SK-N-SH (cell line): ENCODE data around the gene NUDT19. TPM values are rescaled to one million over a fixed set of nuclear protein-coding genes. Genes with fewer than 3 reads are reported as not detected.

ENCODE experiments used
- CTCF ChIA-PET: fragments of 300-600, 350-600 bp; formaldehyde crosslinking; extraction: SDS; loops from one replicate; lab custom pipeline; 2021; lab: Yijun Ruan, JAX
- POLR2A ChIA-PET: fragments of 350-600 bp; sonication (Branson Sonifier 250); formaldehyde crosslinking; extraction: SDS; loops from one replicate; lab custom pipeline; 2020; ENCODE audit warnings: antibody characterized with exemption, inconsistent platforms; lab: Yijun Ruan, JAX
- DNase-seq: peaks from one replicate; pipeline ENCODE4 v3.0.0; 2012
- H2AFZ ChIP-seq: fragments of 200-600 bp; sonication (generic); 2 replicates; pipeline ENCODE4 v1.8.1; 2016; ENCODE audit warnings: antibody characterized with exemption, mild to moderate bottlenecking, low read depth
- H3F3A ChIP-seq: fragments of 200-600 bp; sonication (generic); replicated peaks from 2 replicates; pipeline ENCODE3; 2016; ENCODE audit warnings: antibody characterized with exemption, mild to moderate bottlenecking; ENCODE audit not compliant: insufficient read depth
- H3K27ac ChIP-seq, 2 experiments: fragments of 200-500 bp in 1 of 2; fragments of 200-600 bp in 1 of 2; sonication (Bioruptor generic) in 1 of 2; sonication (generic), shearing (Covaris generic) in 1 of 2; 2 replicates each; pipeline versions ENCODE4 v1.5.1 to v1.6.1; 2014 to 2016; ENCODE audit warnings: low read depth in 2 of 2, inconsistent platforms in 1 of 2, low read length in 1 of 2, mild to moderate bottlenecking in 1 of 2, mixed read lengths in 1 of 2
- H3K27me3 ChIP-seq: fragments of 200-600 bp; sonication (generic), shearing (Covaris generic); 2 replicates; pipeline ENCODE4 v1.6.1; 2016; ENCODE audit warnings: mixed run types; ENCODE audit not compliant: insufficient read depth
- H3K36me3 ChIP-seq, 2 experiments: fragments of 200-500 bp in 1 of 2; fragments of 200-600 bp in 1 of 2; sonication (Bioruptor generic) in 1 of 2; sonication (generic) in 1 of 2; replicated peaks in 1 of 2; 2 replicates each; pipeline versions ENCODE3 to v1.5.1; 2014 to 2016; ENCODE audit warnings: low read length in 1 of 2, mild to moderate bottlenecking in 1 of 2; ENCODE audit not compliant: insufficient read depth in 2 of 2, control insufficient read depth in 1 of 2
- H3K4me1 ChIP-seq, 2 experiments: fragments of 200-500 bp in 1 of 2; fragments of 200-600 bp in 1 of 2; sonication (Bioruptor generic) in 1 of 2; sonication (generic), shearing (Covaris generic) in 1 of 2; 2 replicates each; pipeline versions ENCODE4 v1.5.1 to v1.6.1; 2014 to 2016; ENCODE audit warnings: low read depth in 1 of 2, low read length in 1 of 2, mixed run types in 1 of 2; ENCODE audit not compliant: insufficient read depth in 2 of 2, control insufficient read depth in 1 of 2
- H3K4me2 ChIP-seq: fragments of 200-600 bp; sonication (generic), shearing (Covaris generic); 2 replicates; pipeline ENCODE4 v1.6.1; 2017; ENCODE audit warnings: mixed run types
- H3K4me3 ChIP-seq, 2 experiments: fragments of 200-500 bp in 1 of 2; fragments of 200-600 bp in 1 of 2; sonication (Bioruptor generic) in 1 of 2; sonication (generic), shearing (Covaris generic) in 1 of 2; 2 replicates each; pipeline versions ENCODE4 v1.5.1 to v1.8.1; 2014 to 2016; ENCODE audit warnings: low read depth in 2 of 2, inconsistent platforms in 1 of 2, low read length in 1 of 2, mild to moderate bottlenecking in 1 of 2, mixed read lengths in 1 of 2, moderate library complexity in 1 of 2
- H3K79me2 ChIP-seq: fragments of 200-600 bp; sonication (generic); 2 replicates; pipeline ENCODE4 v1.8.1; 2017; ENCODE audit warnings: mild to moderate bottlenecking; ENCODE audit not compliant: insufficient read depth
- H3K9ac ChIP-seq: fragments of 200-600 bp; sonication (generic); 2 replicates; pipeline ENCODE4 v1.6.1; 2017; ENCODE audit warnings: mixed run types
- H3K9me2 ChIP-seq: fragments of 200-600 bp; sonication (generic); 2 replicates; pipeline ENCODE4 v1.6.1; 2017; ENCODE audit warnings: mixed run types
- H3K9me3 ChIP-seq: fragments of 200-600 bp; sonication (generic); 2 replicates; pipeline ENCODE4 v1.6.1; 2017; ENCODE audit warnings: mixed run types, mild to moderate bottlenecking, moderate library complexity
- H4K20me1 ChIP-seq: fragments of 200-600 bp; sonication (generic); 2 replicates; pipeline ENCODE4 v1.6.1; 2017; ENCODE audit warnings: mild to moderate bottlenecking, mixed run types; ENCODE audit not compliant: insufficient read depth
- CHD2 ChIP-seq: fragments of 150-350 bp; IDR thresholded peaks from 2 replicates; pipeline ENCODE4 v1.6.1; 2018; ENCODE audit warnings: low read length; ENCODE audit not compliant: partially characterized antibody
- ELF1 ChIP-seq: IDR thresholded peaks from 2 replicates; pipeline ENCODE4 v1.4.0; 2012
- EP300 ChIP-seq, 2 experiments: IDR thresholded peaks; 2 replicates each; pipeline versions ENCODE4 v1.4.0 to v1.6.1; 2012; ENCODE audit warnings: borderline replicate concordance in 1 of 2, low read depth in 1 of 2, low read length in 1 of 2
- FOSL2 ChIP-seq: IDR thresholded peaks from 2 replicates; pipeline ENCODE4 v1.4.0; 2012; ENCODE audit warnings: low read depth, mild to moderate bottlenecking, moderate library complexity, borderline replicate concordance
- FOXJ3 ChIP-seq: sonication (generic); formaldehyde crosslinking; IDR thresholded peaks from 2 replicates; pipeline ENCODE4 v1.5.1; 2020; ENCODE audit warnings: mild to moderate bottlenecking, missing genetic modification reagents
- FOXM1 ChIP-seq: IDR thresholded peaks from 2 replicates; pipeline ENCODE4 v1.4.0; 2012; ENCODE audit warnings: low read depth, mild to moderate bottlenecking
- GABPA ChIP-seq: IDR thresholded peaks from 2 replicates; pipeline ENCODE4 v1.4.0; 2012; ENCODE audit warnings: low read depth, mild to moderate bottlenecking
- JUND ChIP-seq: IDR thresholded peaks from 2 replicates; pipeline ENCODE4 v1.4.0; 2012
- MEF2A ChIP-seq: IDR thresholded peaks from 2 replicates; pipeline ENCODE4 v1.4.0; 2012; ENCODE audit warnings: low read depth, borderline replicate concordance
- PBX3 ChIP-seq: IDR thresholded peaks from 2 replicates; pipeline ENCODE4; 2012
- POLR2AphosphoS5 ChIP-seq: IDR thresholded peaks from 2 replicates; pipeline ENCODE4 v1.6.1; 2012; ENCODE audit warnings: low read depth, low read length
- RAD21 ChIP-seq: IDR thresholded peaks from 2 replicates; pipeline ENCODE4 v1.6.1; 2012; ENCODE audit warnings: mild to moderate bottlenecking, low read length
- RCOR1 ChIP-seq: fragments of 150-350 bp; IDR thresholded peaks from 2 replicates; pipeline ENCODE4 v1.6.1; 2017; ENCODE audit warnings: antibody characterized with exemption, low read length
- SIN3A ChIP-seq: IDR thresholded peaks from 2 replicates; pipeline ENCODE4 v1.6.1; 2012; ENCODE audit warnings: low read depth, mild to moderate bottlenecking, low read length, moderate library complexity, borderline replicate concordance
- SMC3 ChIP-seq: IDR thresholded peaks from 2 replicates; pipeline ENCODE4 v1.6.1; 2012; ENCODE audit warnings: low read depth, low read length, improper control_type of control experiment
- TAF1 ChIP-seq: IDR thresholded peaks from 2 replicates; pipeline ENCODE4 v1.6.1; 2012; ENCODE audit warnings: low read depth, mild to moderate bottlenecking, low read length, moderate library complexity, borderline replicate concordance
- TCF12 ChIP-seq: IDR thresholded peaks from 2 replicates; pipeline ENCODE4 v1.4.0; 2012
- TEAD4 ChIP-seq: IDR thresholded peaks from 2 replicates; pipeline ENCODE4 v1.4.0; 2012; ENCODE audit warnings: mild to moderate bottlenecking, borderline replicate concordance; ENCODE audit not compliant: insufficient read depth
- USF1 ChIP-seq: IDR thresholded peaks from 2 replicates; pipeline ENCODE4 v1.4.0; 2012; ENCODE audit warnings: low read depth, borderline replicate concordance
- WGBS: methylation state at CpG from one replicate; pipeline ENCODE4 v1.1.6; 2017; ENCODE audit warnings: low lambda C conversion rate; 5-methylcytosine and 5-hydroxymethylcytosine counted together
- polyA plus RNA-seq, 3 experiments: library from polyadenylated mRNA; depleted of rRNA; stranded (reverse); fragments of >200 nt; gene quantifications; 2 replicates each; pipeline ENCODE4 v1.2.3, GENCODE V29; 2012
- TF ChIP-seq, protein P1 (sequence below): fragments of 150-350 bp; IDR thresholded peaks from 2 replicates; pipeline ENCODE4 v1.6.1; 2016; ENCODE audit warnings: mild to moderate bottlenecking, low read depth, low read length
- TF ChIP-seq, protein P2 (sequence below): IDR thresholded peaks from 2 replicates; pipeline ENCODE4 v1.4.0; 2012; ENCODE audit warnings: low read depth, borderline replicate concordance

NUDT19 gene
- polyA plus RNA-seq, 1 of the 3 experiments (the other 2 are of a cell fraction): 6.2 TPM

- TF ChIP-seq CHD2: no peak
These were observed 28.0 kb downstream of the NUDT19 start, which contains the start of gene TDRD12 (continued) for GRCh38 chr19:32719611-32720059.

DNA sequence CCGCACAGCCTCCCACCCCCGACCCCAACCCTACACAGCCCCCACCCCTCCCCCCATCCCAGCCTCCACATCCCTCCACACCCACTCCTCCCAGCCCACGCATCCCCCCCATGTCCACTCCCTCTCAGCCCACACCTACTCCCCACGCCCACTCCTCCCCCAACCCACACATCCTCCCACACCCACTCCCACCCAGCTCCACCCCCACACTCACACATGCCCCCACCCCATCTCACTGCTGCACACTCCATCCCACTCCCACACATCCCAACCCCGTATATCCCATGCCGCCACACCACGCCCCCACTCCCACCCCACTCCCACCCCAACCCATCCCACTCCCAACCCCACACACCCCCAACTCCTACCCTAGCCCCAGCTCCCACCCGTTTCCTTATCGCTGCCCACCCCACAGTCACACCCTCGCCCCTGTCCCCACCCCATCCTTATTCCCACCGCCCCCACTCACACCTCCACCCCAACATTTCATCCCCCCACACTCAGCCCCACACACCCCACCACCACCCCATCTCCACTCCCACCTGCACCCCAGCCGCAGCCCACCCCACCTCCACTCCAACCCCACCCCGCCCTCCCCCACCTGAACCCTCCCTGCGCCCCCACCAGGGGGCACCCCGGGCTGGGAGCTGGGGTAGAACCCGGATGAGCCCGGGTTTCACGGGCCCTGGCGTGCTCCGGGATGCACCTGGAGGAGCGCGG is 28.8 kb downstream of the NUDT19 start:
- Histone ChIP-seq H3K79me2 (no peaks in the 10 kb centered on the region), H3K4me2 (no peak overlapping the region), H2AFZ (no peak overlapping the region), H3K9ac (no peak overlapping the region), H3K36me3 (no peaks in the 10 kb centered on the region), H3K9me3 (no peaks in the 10 kb centered on the region), H3K9me2 (no peaks in the 10 kb centered on the region), H3F3A (peaks cover 2% of the 10 kb centered on the region), H3K4me3 (no peak overlapping the region), H3K27me3 (no peaks in the 10 kb centered on the region), H3K4me1 (no peaks in the 10 kb centered on the region), H3K27ac (no peak overlapping the region), H4K20me1 (no peaks in the 10 kb centered on the region)
- no peak for TF ChIP-seq SIN3A
- no peak for TF ChIP-seq POLR2AphosphoS5
- no peak for TF ChIP-seq PBX3
- TF ChIP-seq TEAD4: no peak
- no peak for TF ChIP-seq TAF1
- no peak for TF ChIP-seq USF1
- TF ChIP-seq ELF1: no peak
- TF ChIP-seq RCOR1: no peak
- WGBS: 90% methylated on average over 19 of the region's 22 CpGs
- DNase-seq: peak; percentile 44
- ChIA-PET CTCF (no interaction called here), POLR2A (no interaction called here)

GRCh38 chr19:32720936-32721250 is 29.3 kb downstream of the NUDT19 start:
- Histone ChIP-seq H3K4me2 (no peak overlapping the region), H4K20me1 (no peaks in the 10 kb centered on the region), H2AFZ (no peak overlapping the region), H3K36me3 (no peaks in the 10 kb centered on the region), H3K27ac (no peak overlapping the region), H3K4me3 (no peak overlapping the region), H3K9me3 (no peaks in the 10 kb centered on the region), H3K4me1 (no peaks in the 10 kb centered on the region), H3K9me2 (no peaks in the 10 kb centered on the region), H3F3A (peaks cover 2% of the 10 kb centered on the region), H3K79me2 (no peaks in the 10 kb centered on the region), H3K9ac (no peak overlapping the region), H3K27me3 (no peaks in the 10 kb centered on the region)
- DNase-seq: no peak
- ChIA-PET POLR2A (no interaction called here), CTCF (no interaction called here)
- WGBS: 87% methylated on average over 9 of the region's 22 CpGs
- TF ChIP-seq MEF2A (no peak), EP300 (IDR thresholded peaks at IDR 0.05; ENCODE audit: borderline replicate concordance in 1 of 2, low read depth in 1 of 2, low read length in 1 of 2) (no peak), FOXM1 (no peak), SMC3 (no peak), ELF1 (no peak), GABPA (no peak), TCF12 (no peak), RCOR1 (no peak), FOXJ3 (CRISPR knock-in tag) (no peak), FOSL2 (no peak), CHD2 (no peak), RAD21 (no peak), JUND (no peak), SIN3A (no peak)
- TF ChIP-seq, protein P1, sequence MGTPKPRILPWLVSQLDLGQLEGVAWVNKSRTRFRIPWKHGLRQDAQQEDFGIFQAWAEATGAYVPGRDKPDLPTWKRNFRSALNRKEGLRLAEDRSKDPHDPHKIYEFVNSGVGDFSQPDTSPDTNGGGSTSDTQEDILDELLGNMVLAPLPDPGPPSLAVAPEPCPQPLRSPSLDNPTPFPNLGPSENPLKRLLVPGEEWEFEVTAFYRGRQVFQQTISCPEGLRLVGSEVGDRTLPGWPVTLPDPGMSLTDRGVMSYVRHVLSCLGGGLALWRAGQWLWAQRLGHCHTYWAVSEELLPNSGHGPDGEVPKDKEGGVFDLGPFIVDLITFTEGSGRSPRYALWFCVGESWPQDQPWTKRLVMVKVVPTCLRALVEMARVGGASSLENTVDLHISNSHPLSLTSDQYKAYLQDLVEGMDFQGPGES: no peak
- TF ChIP-seq, protein P2, sequence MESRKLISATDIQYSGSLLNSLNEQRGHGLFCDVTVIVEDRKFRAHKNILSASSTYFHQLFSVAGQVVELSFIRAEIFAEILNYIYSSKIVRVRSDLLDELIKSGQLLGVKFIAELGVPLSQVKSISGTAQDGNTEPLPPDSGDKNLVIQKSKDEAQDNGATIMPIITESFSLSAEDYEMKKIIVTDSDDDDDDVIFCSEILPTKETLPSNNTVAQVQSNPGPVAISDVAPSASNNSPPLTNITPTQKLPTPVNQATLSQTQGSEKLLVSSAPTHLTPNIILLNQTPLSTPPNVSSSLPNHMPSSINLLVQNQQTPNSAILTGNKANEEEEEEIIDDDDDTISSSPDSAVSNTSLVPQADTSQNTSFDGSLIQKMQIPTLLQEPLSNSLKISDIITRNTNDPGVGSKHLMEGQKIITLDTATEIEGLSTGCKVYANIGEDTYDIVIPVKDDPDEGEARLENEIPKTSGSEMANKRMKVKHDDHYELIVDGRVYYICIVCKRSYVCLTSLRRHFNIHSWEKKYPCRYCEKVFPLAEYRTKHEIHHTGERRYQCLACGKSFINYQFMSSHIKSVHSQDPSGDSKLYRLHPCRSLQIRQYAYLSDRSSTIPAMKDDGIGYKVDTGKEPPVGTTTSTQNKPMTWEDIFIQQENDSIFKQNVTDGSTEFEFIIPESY: no peak
